Hematopoietic multipotent progenitor cell treated with erythropoietin and hydrocortisone succinate and interleukin-3 and kit ligand, for 4 days (in vitro differentiated cells): ENCODE results near the gene USP3.
"Not testable (repeated sequence)": the region's sequence is repeated elsewhere in the genome, so short reads cannot be mapped to it uniquely, and the experiment has no call there.

ENCODE experiments used
- DNase-seq: peaks from one replicate; pipeline ENCODE4 v3.0.0-alpha.2; 2015

The USP3 gene

GRCh38 chr15:63476229-63476632, 28.2 kb upstream of the USP3 start:
- DNase-seq, result no peak

GRCh38 chr15:63478243-63478642, 26.1 kb upstream of the USP3 start:
- no peak for DNase-seq

GRCh38 chr15:63480441-63480821, 24.0 kb upstream of the USP3 start:
- DNase-seq, result no peak

GRCh38 chr15:63481105-63481810, 23.1 kb upstream of the USP3 start:
- no peak for DNase-seq

GRCh38 chr15:63482874-63483323, 21.5 kb upstream of the USP3 start:
- no peak for DNase-seq

- no peak for DNase-seq
Measured at GRCh38 chr15:63483521-63484371, 20.6 kb upstream of the USP3 start.

GRCh38 chr15:63484433-63485186, 19.8 kb upstream of the USP3 start:
- no peak for DNase-seq

- DNase-seq, result peak; percentile 93
Measured at GRCh38 chr15:63487076-63487757, 17.2 kb upstream of the USP3 start.

- not testable (repeated sequence) for DNase-seq
Measured at GRCh38 chr15:63487758-63488397, 16.5 kb upstream of the USP3 start.

- DNase-seq, result no peak
Measured at GRCh38 chr15:63488398-63488960, 15.9 kb upstream of the USP3 start.

- no peak for DNase-seq
Measured at GRCh38 chr15:63489352-63489751, 15.0 kb upstream of the USP3 start.

- DNase-seq, result peak; percentile 82
Measured at GRCh38 chr15:63490345-63491034, 13.9 kb upstream of the USP3 start.

GRCh38 chr15:63491116-63491827, 13.1 kb upstream of the USP3 start:
- DNase-seq, result peak; percentile 77

GRCh38 chr15:63491979-63492378, 12.4 kb upstream of the USP3 start:
- DNase-seq, result no peak

GRCh38 chr15:63492541-63493077, 11.8 kb upstream of the USP3 start:
- no peak for DNase-seq

GRCh38 chr15:63493436-63493835, 11.0 kb upstream of the USP3 start:
- DNase-seq, result no peak

GRCh38 chr15:63494408-63494807, 10.0 kb upstream of the USP3 start:
- DNase-seq, result no peak

- no peak for DNase-seq
Measured at GRCh38 chr15:63495343-63495742, 9.1 kb upstream of the USP3 start.

GRCh38 chr15:63495780-63496488, 8.5 kb upstream of the USP3 start:
- DNase-seq, result no peak
